ENCODE results near the gene OTUD6A. TPM values are rescaled to one million over a fixed set of nuclear protein-coding genes. Genes with fewer than 3 reads are reported as not detected.

OTUD6A gene
- total RNA-seq, result not detected
- long read RNA-seq, result 0 reads

GRCh38 chrX:70062076-70062475 lies at the start of gene OTUD6A:
Gene OTUD6A, plus strand, starts transcription at chrX:70062457. Its CDS starts 68 bp downstream, at chrX:70062525.
- intact Hi-C loops (cut with DNase I), result no loop called here
- ATAC-seq (ENCODE audit: poor library complexity) (no peak), DNase-seq (no peak)

DNA sequence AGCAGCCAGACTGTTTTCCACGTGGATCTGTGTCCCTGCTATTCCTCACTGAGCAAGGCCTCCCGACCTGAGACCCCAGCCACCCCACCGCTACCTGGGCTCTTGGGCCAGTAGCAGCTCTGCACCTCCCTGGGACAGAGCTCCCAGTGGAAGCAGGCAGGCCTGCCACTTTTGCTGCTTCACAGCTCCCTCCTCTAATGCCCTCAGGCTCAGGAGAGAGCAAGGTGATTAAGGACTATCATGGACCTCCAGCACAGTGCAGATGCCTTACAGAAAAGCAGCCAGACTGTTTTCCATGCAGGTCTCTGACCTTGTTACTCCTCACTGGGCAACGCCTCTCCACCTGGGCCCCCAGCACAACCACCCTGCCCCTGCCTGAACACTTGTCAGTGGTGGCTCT lies 49.5 kb upstream of the OTUD6A start:
- DNase-seq (no peak), ATAC-seq (ENCODE audit: poor library complexity) (peak; percentile 22)
- intact Hi-C loops (cut with DNase I), result no loop called here

- intact Hi-C loops (cut with DNase I), result no loop called here
- ATAC-seq (ENCODE audit: poor library complexity) (peak; percentile 95), DNase-seq (peak; percentile 64)
Observed at GRCh38 chrX:70013466-70014381, 48.5 kb upstream of the OTUD6A start.

- intact Hi-C loops (cut with DNase I), result no loop called here
- DNase-seq (no peak), ATAC-seq (ENCODE audit: poor library complexity) (no peak)
Observed at GRCh38 chrX:70016513-70016912, 45.7 kb upstream of the OTUD6A start.

DNA sequence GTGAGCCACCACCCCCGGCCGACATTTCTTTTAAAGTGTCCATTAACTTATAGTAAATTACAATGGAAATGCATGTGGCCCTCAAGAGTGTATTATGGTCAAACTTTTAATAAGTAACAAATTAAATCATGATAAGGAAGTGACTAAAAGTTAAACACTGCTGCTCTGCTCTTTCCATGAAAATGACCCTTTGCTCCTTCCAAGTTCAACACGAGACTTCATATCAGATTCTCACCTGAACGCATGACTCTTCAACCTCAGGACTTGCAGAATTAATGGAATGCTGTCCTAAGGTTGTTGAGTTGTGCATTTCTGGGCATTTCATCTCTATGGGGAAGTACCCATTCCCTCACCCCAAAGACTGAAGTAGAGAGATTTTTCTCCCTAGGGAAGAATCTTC lies 39.6 kb upstream of the OTUD6A start:
- DNase-seq (no peak), ATAC-seq (ENCODE audit: poor library complexity) (no peak)
- intact Hi-C loops (cut with DNase I), result no loop called here

DNA sequence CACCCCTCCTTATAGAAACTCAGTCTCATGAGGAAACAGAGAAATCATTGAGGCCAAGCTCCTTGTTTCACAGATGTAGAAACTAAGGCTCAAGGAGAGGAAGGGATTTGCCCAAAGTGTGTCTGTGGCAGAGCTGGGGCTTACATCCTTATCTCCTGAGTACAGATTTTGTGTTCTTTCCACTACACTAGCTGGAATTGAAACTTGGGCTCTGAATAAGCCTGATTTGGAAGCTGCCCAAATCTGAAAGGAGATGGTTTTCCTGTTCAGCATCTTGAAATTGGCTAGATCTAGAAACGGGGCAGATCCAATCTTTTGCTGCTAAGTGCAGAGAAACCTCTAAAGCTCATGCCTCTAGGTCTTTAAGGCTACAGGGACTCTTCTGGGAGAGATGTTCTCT lies 36.8 kb upstream of the OTUD6A start:
- intact Hi-C loops (cut with DNase I), result no loop called here
- ATAC-seq (ENCODE audit: poor library complexity) (peak; percentile 38), DNase-seq (no peak)

DNA sequence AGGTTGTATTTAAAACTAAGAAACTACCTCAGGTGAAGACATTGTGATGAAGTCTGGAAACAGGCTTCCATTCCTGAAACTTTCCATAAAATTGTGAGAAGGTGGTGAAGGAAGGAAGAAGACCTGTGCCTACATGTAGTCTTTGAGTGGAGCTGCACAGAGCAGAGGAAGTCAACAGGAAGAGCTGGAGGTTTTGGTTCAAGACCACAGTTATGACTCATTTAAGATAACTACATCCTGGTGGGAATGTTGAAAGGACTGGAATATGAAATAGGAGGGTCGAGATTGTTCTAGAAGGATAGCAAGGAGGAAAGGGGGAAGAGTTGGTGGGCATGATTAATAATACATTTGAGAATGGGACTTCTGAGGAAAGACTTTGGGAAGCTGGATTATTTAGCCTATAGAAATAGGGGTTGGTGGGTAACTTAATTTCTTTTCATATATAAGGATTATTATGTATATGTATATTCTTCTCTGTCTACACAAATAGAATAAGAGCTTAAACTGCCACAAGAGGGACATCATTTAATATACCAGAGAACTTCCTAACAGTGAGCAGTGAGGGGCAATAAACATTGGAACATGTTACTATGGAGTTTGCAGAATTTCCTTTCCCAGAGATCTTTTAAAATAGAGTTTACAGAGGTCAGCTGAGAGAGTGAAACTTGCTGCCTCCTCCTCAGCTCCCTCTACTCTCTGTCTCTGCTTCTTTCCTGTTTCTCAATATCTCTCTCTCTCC lies 36.0 kb upstream of the OTUD6A start:
- ATAC-seq (ENCODE audit: poor library complexity), result no peak
- no peak for DNase-seq
- intact Hi-C loops (cut with DNase I), result no loop called here

GRCh38 chrX:70026851-70027200 lies 35.4 kb upstream of the OTUD6A start:
- ATAC-seq (ENCODE audit: poor library complexity) (no peak), DNase-seq (no peak)
- intact Hi-C loops (cut with DNase I), result no loop called here

DNA sequence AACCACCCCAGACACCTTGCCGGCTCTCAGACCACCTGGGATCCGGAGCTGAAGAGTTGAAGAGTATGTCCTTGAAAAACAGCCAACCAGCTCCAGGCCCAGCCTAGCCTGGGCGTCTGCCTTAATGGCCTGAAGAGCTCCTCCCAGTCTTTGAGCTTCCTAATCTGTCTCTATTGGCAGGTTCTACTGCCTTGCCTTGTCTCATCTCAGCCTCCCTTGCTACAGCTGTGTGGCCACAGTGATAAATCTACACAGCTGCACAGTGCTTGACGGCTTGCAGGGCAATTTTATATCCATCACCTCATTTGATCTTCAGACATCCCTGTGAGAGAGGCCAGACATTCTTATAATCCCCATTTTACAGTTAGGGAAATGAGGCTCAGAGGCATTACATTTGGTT lies 32.4 kb upstream of the OTUD6A start:
- ATAC-seq (ENCODE audit: poor library complexity), result peak; percentile 61
- no peak for DNase-seq
- intact Hi-C loops (cut with DNase I), result loop anchor here (10.0 kb wide), 1 partner anchor 495 kb away; no protein-coding TSS in a partner anchor

- ATAC-seq (ENCODE audit: poor library complexity) (peak; percentile 77), DNase-seq (no peak)
- intact Hi-C loops (cut with DNase I), result loop anchor here (10.0 kb wide), 1 partner anchor 496 kb away; no protein-coding TSS in a partner anchor
Observed at GRCh38 chrX:70030301-70030767, 31.9 kb upstream of the OTUD6A start.

- intact Hi-C loops (cut with DNase I), result loop anchor here (10.0 kb wide), 1 partner anchor 498 kb away; no protein-coding TSS in a partner anchor
- DNase-seq (no peak), ATAC-seq (ENCODE audit: poor library complexity) (no peak)
Observed at GRCh38 chrX:70032792-70033191, 29.5 kb upstream of the OTUD6A start.

GRCh38 chrX:70033348-70034051 lies 28.8 kb upstream of the OTUD6A start:
- peak; percentile 49 for ATAC-seq (ENCODE audit: poor library complexity)
- intact Hi-C loops (cut with DNase I), result loop anchor here (10.0 kb wide), 1 partner anchor 499 kb away; no protein-coding TSS in a partner anchor
- DNase-seq, result no peak

GRCh38 chrX:70034646-70035045 lies 27.6 kb upstream of the OTUD6A start:
- DNase-seq (no peak), ATAC-seq (ENCODE audit: poor library complexity) (no peak)
- intact Hi-C loops (cut with DNase I), result loop anchor here (5.0 to 10.0 kb wide), 2 partner anchors 63 to 500 kb away; no protein-coding TSS in a partner anchor

GRCh38 chrX:70038515-70038914 lies 23.7 kb upstream of the OTUD6A start:
- ATAC-seq (ENCODE audit: poor library complexity) (no peak), DNase-seq (no peak)
- intact Hi-C loops (cut with DNase I), result loop anchor here (5.0 to 10.0 kb wide), 2 partner anchors 59 to 504 kb away; no protein-coding TSS in a partner anchor

GRCh38 chrX:70038951-70039350 lies 23.3 kb upstream of the OTUD6A start:
- ATAC-seq (ENCODE audit: poor library complexity) (no peak), DNase-seq (no peak)
- intact Hi-C loops (cut with DNase I), result loop anchor here (5.0 to 10.0 kb wide), 2 partner anchors 58 to 504 kb away; no protein-coding TSS in a partner anchor

DNA sequence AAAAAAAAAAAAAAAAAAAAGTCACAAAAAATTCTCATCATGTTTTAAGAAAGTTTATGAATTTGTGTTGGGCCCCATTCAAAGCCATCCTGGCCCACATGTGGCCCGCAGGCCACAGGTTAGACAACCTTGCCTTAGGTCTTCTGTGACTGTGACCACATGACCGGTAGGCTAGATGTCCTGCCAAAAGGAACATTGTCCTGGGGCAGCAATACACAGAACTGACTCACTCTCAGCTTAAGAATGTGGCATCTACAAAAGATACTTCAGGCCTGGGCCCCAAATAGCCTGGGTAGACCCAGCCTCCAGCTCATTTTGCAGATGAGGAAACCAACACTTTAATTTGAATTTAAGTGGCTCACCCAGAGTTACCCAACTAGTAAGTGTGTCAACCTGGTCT lies 22.5 kb upstream of the OTUD6A start:
- no peak for ATAC-seq (ENCODE audit: poor library complexity)
- DNase-seq, result no peak
- intact Hi-C loops (cut with DNase I), result loop anchor here (5.0 to 10.0 kb wide), 2 partner anchors 58 to 505 kb away; no protein-coding TSS in a partner anchor

- ATAC-seq (ENCODE audit: poor library complexity), result no peak
- intact Hi-C loops (cut with DNase I), result no loop called here
- DNase-seq, result no peak
Observed at GRCh38 chrX:70041993-70042392, 20.3 kb upstream of the OTUD6A start.

Measured in Right ventricle myocardium superior (tissue), 1 donor.